ENCODE measurements around the gene GLB1L. TPM values are rescaled to one million over a fixed set of nuclear protein-coding genes. Genes with fewer than 3 reads are reported as not detected.

The GLB1L gene
- total and polyA plus RNA-seq, 2 experiments from 2014 or later: 6.6 to 9.6 TPM

DNA sequence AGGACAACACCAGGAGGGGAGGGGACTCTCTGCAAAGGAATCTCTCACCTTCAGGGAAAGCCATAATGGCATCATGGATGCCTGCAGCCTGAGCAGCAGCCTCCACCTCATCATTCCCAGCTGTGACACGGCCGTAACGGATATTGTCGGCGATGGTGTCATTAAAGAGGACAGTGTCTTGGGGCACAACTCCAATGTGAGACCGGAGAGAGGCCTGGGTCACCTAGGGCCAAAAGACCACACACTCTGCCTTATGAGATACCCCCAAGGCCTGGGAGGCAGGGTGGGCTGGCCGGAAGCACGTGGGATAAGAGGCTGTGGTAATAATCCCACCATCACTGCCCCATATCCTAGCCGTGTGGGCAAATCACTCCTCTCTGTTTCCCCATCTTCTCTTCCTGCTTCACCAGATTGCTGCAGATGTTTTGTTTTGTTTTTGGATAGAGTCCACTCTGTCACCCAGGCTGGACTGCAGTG is 34.3 kb downstream of the GLB1L start:
- Histone ChIP-seq H3K4me1 (ENCODE audit: insufficient read depth) (peaks cover 18% of the 10 kb centered on the region), H2AFZ (no peak overlapping the region), H4K20me1 (ENCODE audit: insufficient read depth, poor library complexity, severe bottlenecking) (peaks cover 3% of the 10 kb centered on the region), H3K4me2 (no peak overlapping the region), H3K27ac (no peak overlapping the region), H3K9me2 (replicated peaks; ENCODE audit: insufficient read depth) (no peaks in the 10 kb centered on the region), H3K4me3 (no peak overlapping the region), H3K36me3 (replicated peaks; ENCODE audit: insufficient read depth, low read depth) (no peaks in the 10 kb centered on the region), H3K27me3 (no peaks in the 10 kb centered on the region), H3K79me2 (peaks cover 6% of the 10 kb centered on the region), H3K9me3 (ENCODE audit: low read depth) (no peaks in the 10 kb centered on the region)
- no peak for DNase-seq (ENCODE audit: low spot score)
- 95% methylated on average over 9 of the region's 9 CpGs for WGBS (ENCODE audit: low lambda C conversion rate, missing lambda C conversion rate)
- TF ChIP-seq EZH2phosphoT487 (IDR thresholded peaks at IDR 0.05; ENCODE audit: low read depth, severe bottlenecking, unreplicated experiment) (no peak), EZH2 (IDR thresholded peaks at IDR 0.05; ENCODE audit: borderline replicate concordance) (no peak)

DNA sequence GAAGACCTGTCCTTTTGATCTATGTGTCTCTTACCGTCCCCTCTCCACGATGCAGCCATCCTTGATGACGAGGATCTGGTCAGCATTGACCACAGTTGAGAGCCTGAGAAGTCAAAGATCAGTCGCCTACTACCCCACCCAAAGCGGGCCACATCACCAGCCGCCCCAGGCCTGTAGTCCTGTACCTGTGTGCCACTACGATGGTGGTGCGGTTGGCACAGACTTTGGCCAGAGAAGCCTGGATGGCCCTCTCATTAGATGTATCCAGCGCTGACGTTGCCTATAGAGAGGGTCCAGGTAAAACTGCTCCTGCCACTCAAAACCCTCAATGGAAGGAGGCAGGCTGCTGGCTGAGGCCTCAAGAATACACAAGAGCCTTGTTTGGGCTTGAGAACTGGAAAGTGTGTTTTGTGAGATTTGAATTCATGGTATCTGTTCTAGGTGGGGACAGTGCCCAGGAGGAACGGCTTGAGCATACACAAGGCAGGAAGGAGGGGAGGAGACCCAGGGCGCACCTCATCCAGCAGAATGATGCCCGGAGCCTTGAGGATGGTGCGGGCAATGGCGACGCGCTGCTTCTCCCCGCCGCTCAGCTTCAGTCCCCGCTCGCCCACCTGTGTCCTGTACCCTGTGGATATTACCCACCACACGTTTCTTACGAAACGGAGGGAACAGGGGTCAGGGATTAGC is 34.9 kb downstream of the GLB1L start:
- Histone ChIP-seq H3K4me2 (no peak overlapping the region), H2AFZ (no peak overlapping the region), H3K36me3 (replicated peaks; ENCODE audit: insufficient read depth, low read depth) (no peaks in the 10 kb centered on the region), H3K4me1 (ENCODE audit: insufficient read depth) (peaks cover 20% of the 10 kb centered on the region), H3K4me3 (no peak overlapping the region), H3K79me2 (peaks cover 6% of the 10 kb centered on the region), H3K27ac (no peak overlapping the region), H3K27me3 (no peaks in the 10 kb centered on the region), H3K9me2 (replicated peaks; ENCODE audit: insufficient read depth) (no peaks in the 10 kb centered on the region), H3K9me3 (ENCODE audit: low read depth) (no peaks in the 10 kb centered on the region), H4K20me1 (ENCODE audit: insufficient read depth, poor library complexity, severe bottlenecking) (peaks cover 3% of the 10 kb centered on the region)
- no peak for TF ChIP-seq EZH2phosphoT487 (IDR thresholded peaks at IDR 0.05; ENCODE audit: low read depth, severe bottlenecking, unreplicated experiment)
- no peak for TF ChIP-seq EZH2 (IDR thresholded peaks at IDR 0.05; ENCODE audit: borderline replicate concordance)
- TF ChIP-seq, protein P1, sequence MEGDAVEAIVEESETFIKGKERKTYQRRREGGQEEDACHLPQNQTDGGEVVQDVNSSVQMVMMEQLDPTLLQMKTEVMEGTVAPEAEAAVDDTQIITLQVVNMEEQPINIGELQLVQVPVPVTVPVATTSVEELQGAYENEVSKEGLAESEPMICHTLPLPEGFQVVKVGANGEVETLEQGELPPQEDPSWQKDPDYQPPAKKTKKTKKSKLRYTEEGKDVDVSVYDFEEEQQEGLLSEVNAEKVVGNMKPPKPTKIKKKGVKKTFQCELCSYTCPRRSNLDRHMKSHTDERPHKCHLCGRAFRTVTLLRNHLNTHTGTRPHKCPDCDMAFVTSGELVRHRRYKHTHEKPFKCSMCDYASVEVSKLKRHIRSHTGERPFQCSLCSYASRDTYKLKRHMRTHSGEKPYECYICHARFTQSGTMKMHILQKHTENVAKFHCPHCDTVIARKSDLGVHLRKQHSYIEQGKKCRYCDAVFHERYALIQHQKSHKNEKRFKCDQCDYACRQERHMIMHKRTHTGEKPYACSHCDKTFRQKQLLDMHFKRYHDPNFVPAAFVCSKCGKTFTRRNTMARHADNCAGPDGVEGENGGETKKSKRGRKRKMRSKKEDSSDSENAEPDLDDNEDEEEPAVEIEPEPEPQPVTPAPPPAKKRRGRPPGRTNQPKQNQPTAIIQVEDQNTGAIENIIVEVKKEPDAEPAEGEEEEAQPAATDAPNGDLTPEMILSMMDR (IDR thresholded peaks at IDR 0.05; ENCODE audit: poor library complexity): no peak
- no peak for DNase-seq (ENCODE audit: low spot score)
- 96% methylated on average over 24 of the region's 24 CpGs for WGBS (ENCODE audit: low lambda C conversion rate, missing lambda C conversion rate)

DNA sequence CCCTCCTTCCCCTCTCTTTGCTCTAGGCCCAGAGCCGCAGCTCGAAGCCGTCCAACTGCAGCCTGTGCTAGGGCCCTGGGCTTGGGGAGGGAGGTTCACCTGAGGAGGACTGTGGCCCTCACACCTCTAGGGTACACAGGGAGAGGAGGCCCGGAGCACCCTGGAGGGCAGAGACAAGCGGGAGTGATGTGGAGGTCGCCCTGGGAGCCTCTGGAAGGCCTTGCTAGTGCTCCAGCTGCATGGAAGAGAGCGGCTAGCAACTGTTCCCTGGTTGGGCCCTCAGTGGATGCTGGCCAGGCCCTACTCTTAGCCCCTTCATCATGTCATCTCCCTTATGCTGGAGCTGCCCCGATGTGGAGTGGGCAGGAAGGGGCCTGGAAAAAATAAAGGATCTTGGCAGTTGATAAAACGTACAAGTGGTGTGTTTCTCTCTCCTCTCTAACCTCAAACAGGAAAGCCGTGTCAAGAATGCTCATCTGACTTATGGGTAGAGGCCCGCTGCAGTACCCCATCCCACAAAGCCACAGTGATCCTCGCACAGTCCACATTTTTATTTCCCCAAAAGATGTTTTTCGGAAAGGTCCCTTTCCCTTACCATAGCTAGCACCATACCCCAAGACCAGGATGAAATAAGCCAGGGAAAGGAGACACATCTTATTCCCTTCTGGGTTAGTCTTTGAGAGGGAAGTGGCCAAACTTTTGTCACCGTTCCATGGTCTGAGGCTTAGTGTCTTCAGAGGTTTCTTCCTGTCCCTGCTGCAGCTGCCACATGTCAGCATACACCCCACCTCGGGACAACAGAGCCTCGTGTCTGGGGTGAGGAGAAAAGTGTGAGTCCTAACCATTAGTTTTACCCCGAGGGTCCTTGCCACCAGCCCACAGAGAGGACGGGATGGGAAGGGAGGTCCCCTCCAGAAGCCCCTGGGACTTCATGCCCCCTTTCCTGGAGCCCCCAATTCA is 35.7 kb downstream of the GLB1L start:
- DNase-seq (ENCODE audit: low spot score): no peak
- H3K9me3 ChIP-seq (ENCODE audit: low read depth): no peaks in the 10 kb centered on the region
- H3K4me2 ChIP-seq: no peak overlapping the region
- H3K27ac ChIP-seq: no peak overlapping the region
- no peaks in the 10 kb centered on the region for H3K36me3 ChIP-seq (replicated peaks; ENCODE audit: insufficient read depth, low read depth)
- H3K4me1 ChIP-seq (ENCODE audit: insufficient read depth): peaks cover 20% of the 10 kb centered on the region
- no peak overlapping the region for H2AFZ ChIP-seq
- 95% methylated on average over 18 of the region's 18 CpGs for WGBS (ENCODE audit: low lambda C conversion rate, missing lambda C conversion rate)
- no peak for TF ChIP-seq EZH2phosphoT487 (IDR thresholded peaks at IDR 0.05; ENCODE audit: low read depth, severe bottlenecking, unreplicated experiment)
- no peak for TF ChIP-seq EZH2 (IDR thresholded peaks at IDR 0.05; ENCODE audit: borderline replicate concordance)
- TF ChIP-seq, protein P1 (IDR thresholded peaks at IDR 0.05; ENCODE audit: poor library complexity): no peak
- H3K27me3 ChIP-seq: no peaks in the 10 kb centered on the region
- peaks cover 3% of the 10 kb centered on the region for H4K20me1 ChIP-seq (ENCODE audit: insufficient read depth, poor library complexity, severe bottlenecking)
- no peak overlapping the region for H3K4me3 ChIP-seq
- H3K79me2 ChIP-seq: peaks cover 6% of the 10 kb centered on the region
- no peaks in the 10 kb centered on the region for H3K9me2 ChIP-seq (replicated peaks; ENCODE audit: insufficient read depth)

All from hepatocyte (in vitro differentiated cells).